GM18858 (cell line): ENCODE results near the gene TPBGL.

Experiments used
- ATAC-seq: cut with Tn5 transposase; IDR thresholded peaks from one replicate; pipeline ENCODE4 v1.9.1; 2021; ENCODE audit not compliant: unreplicated experiment

The TPBGL gene

GRCh38 chr11:75240311-75241035, at the start of gene TPBGL:
Gene TPBGL (plus strand): TSS chr11:75240774. CDS start chr11:75241050, 276 bp downstream.
- ATAC-seq: no peak

GRCh38 chr11:75191330-75191717, 49.2 kb upstream of the TPBGL start:
- ATAC-seq: no peak

- no peak for ATAC-seq
These were observed 47.3 kb upstream of the TPBGL start for GRCh38 chr11:75193271-75193670.

- no peak for ATAC-seq
These were observed 46.9 kb upstream of the TPBGL start for GRCh38 chr11:75193711-75194110.

GRCh38 chr11:75194147-75194546, 46.4 kb upstream of the TPBGL start:
- ATAC-seq: no peak

- no peak for ATAC-seq
These were observed 45.2 kb upstream of the TPBGL start for GRCh38 chr11:75195167-75195962.

- no peak for ATAC-seq
These were observed 44.1 kb upstream of the TPBGL start for GRCh38 chr11:75196426-75196825.

GRCh38 chr11:75197512-75198277, 42.9 kb upstream of the TPBGL start:
- ATAC-seq: no peak

GRCh38 chr11:75198278-75198973, 42.1 kb upstream of the TPBGL start:
- no peak for ATAC-seq

- ATAC-seq: no peak
These were observed 41.1 kb upstream of the TPBGL start for GRCh38 chr11:75199412-75199955.

GRCh38 chr11:75200051-75200450, 40.5 kb upstream of the TPBGL start:
- no peak for ATAC-seq

- ATAC-seq: no peak
These were observed 40.0 kb upstream of the TPBGL start for GRCh38 chr11:75200531-75200930.

- no peak for ATAC-seq
These were observed 38.8 kb upstream of the TPBGL start for GRCh38 chr11:75201771-75202170.

- no peak for ATAC-seq
These were observed 38.4 kb upstream of the TPBGL start for GRCh38 chr11:75202195-75202594.

- ATAC-seq: no peak
These were observed 37.4 kb upstream of the TPBGL start for GRCh38 chr11:75203138-75203537.

GRCh38 chr11:75203641-75204011, 36.9 kb upstream of the TPBGL start:
- ATAC-seq: no peak

- no peak for ATAC-seq
These were observed 36.4 kb upstream of the TPBGL start for GRCh38 chr11:75204012-75204674.

- no peak for ATAC-seq
These were observed 35.6 kb upstream of the TPBGL start for GRCh38 chr11:75204685-75205563.

GRCh38 chr11:75205564-75206020, 35.0 kb upstream of the TPBGL start:
- no peak for ATAC-seq
